GM12892 (cell line): ENCODE results near the gene SLC25A29.

Experiments
- POLR2A ChIP-seq: IDR thresholded peaks from 2 replicates; pipeline ENCODE4 v1.6.1; 2011; ENCODE audit warnings: low read depth, low read length, control low read depth
- POLR2AphosphoS5 ChIP-seq: IDR thresholded peaks from 2 replicates; pipeline ENCODE4 v1.6.1; 2011; ENCODE audit warnings: low read depth, low read length, control low read depth
- TAF1 ChIP-seq: IDR thresholded peaks from 2 replicates; pipeline ENCODE4 v1.6.1; 2011; ENCODE audit warnings: low read depth, mild to moderate bottlenecking, control low read depth, low read length, borderline replicate concordance

GRCh38 chr14:100323942-100324307 is 17.7 kb upstream of the SLC25A29 start:
- TF ChIP-seq POLR2A = no peak
- TF ChIP-seq POLR2AphosphoS5 = no peak
- TF ChIP-seq TAF1 = no peak
